Mesothelial cell of epicardium (in vitro differentiated cells): ENCODE measurements around the gene CDH23. TPM values are rescaled to one million over a fixed set of nuclear protein-coding genes. Genes with fewer than 3 reads are reported as not detected.

ENCODE experiments used
- DNase-seq, 2 experiments: peaks; one replicate each; pipeline ENCODE4 v3.0.0; 2021; ENCODE audit warnings: low spot score in 2 of 2; ENCODE audit not compliant: unreplicated experiment in 2 of 2
- H3K27ac Mint-ChIP-seq: 2 replicates; pipeline ENCODE4 v1.8.0; 2021; ENCODE audit warnings: mixed read lengths
- H3K27me3 Mint-ChIP-seq: 2 replicates; pipeline ENCODE4 v1.8.0; 2021; ENCODE audit warnings: low read depth, mixed read lengths
- H3K36me3 Mint-ChIP-seq: 2 replicates; pipeline ENCODE4 v1.8.0; 2021; ENCODE audit warnings: mixed read lengths
- H3K4me1 Mint-ChIP-seq: 2 replicates; pipeline ENCODE4 v1.8.0; 2021; ENCODE audit warnings: mixed read lengths
- H3K4me3 Mint-ChIP-seq: 2 replicates; pipeline ENCODE4 v1.8.0; 2021; ENCODE audit warnings: mild to moderate bottlenecking, moderate library complexity, mixed read lengths
- H3K9me3 Mint-ChIP-seq: 2 replicates; pipeline ENCODE4 v1.8.0; 2021; ENCODE audit warnings: mixed read lengths
- CTCF ChIP-seq: fragments of 200-600 bp; sonication (generic); IDR thresholded peaks from one replicate; pipeline ENCODE4 v1.5.0; 2021; ENCODE audit warnings: antibody characterized with exemption; ENCODE audit not compliant: unreplicated experiment
- total RNA-seq: library from RNA; stranded (reverse); gene quantifications from 3 replicates; pipeline ENCODE4 v1.2.1, GENCODE V29; 2021

Gene CDH23
- total RNA-seq, 1 donor from 2014 or later: 2.5 TPM

GRCh38 chr10:71644307-71645180 is 247.8 kb downstream of the CDH23 start:
- Mint-ChIP-seq H3K4me3 (no peak overlapping the region), H3K4me1 (peaks cover 14% of the 10 kb centered on the region), H3K9me3 (no peaks in the 10 kb centered on the region), H3K27me3 (peaks cover 3% of the 10 kb centered on the region), H3K36me3 (no peaks in the 10 kb centered on the region), H3K27ac (no peak overlapping the region)
- TF ChIP-seq CTCF: no peak
- no peak for DNase-seq

- peaks cover 3% of the 10 kb centered on the region for H3K27me3 Mint-ChIP-seq
- no peak for DNase-seq
- H3K36me3 Mint-ChIP-seq: no peaks in the 10 kb centered on the region
- no peaks in the 10 kb centered on the region for H3K9me3 Mint-ChIP-seq
- no peak overlapping the region for H3K4me3 Mint-ChIP-seq
- H3K4me1 Mint-ChIP-seq: peaks cover 12% of the 10 kb centered on the region
- TF ChIP-seq CTCF: no peak
- H3K27ac Mint-ChIP-seq: no peak overlapping the region
These were observed 248.5 kb downstream of the CDH23 start for GRCh38 chr10:71645185-71645584.

- no peak for DNase-seq
- Mint-ChIP-seq H3K27ac (no peak overlapping the region), H3K4me1 (peaks cover 12% of the 10 kb centered on the region), H3K4me3 (no peak overlapping the region), H3K36me3 (no peaks in the 10 kb centered on the region), H3K9me3 (no peaks in the 10 kb centered on the region), H3K27me3 (peaks cover 3% of the 10 kb centered on the region)
- TF ChIP-seq CTCF: no peak
These were observed 249.3 kb downstream of the CDH23 start for GRCh38 chr10:71646037-71646436.

- TF ChIP-seq CTCF: no peak
- H3K27me3 Mint-ChIP-seq: peaks cover 3% of the 10 kb centered on the region
- no peak overlapping the region for H3K4me3 Mint-ChIP-seq
- H3K9me3 Mint-ChIP-seq: no peaks in the 10 kb centered on the region
- H3K36me3 Mint-ChIP-seq: no peaks in the 10 kb centered on the region
- peaks cover 12% of the 10 kb centered on the region for H3K4me1 Mint-ChIP-seq
- no peak overlapping the region for H3K27ac Mint-ChIP-seq
- DNase-seq: no peak
These were observed 250.0 kb downstream of the CDH23 start for GRCh38 chr10:71646592-71647292.

GRCh38 chr10:71647526-71648253 is 251.0 kb downstream of the CDH23 start:
- H3K27ac Mint-ChIP-seq: no peak overlapping the region
- H3K4me1 Mint-ChIP-seq: peaks cover 12% of the 10 kb centered on the region
- TF ChIP-seq CTCF: no peak
- H3K4me3 Mint-ChIP-seq: no peak overlapping the region
- H3K27me3 Mint-ChIP-seq: peaks cover 3% of the 10 kb centered on the region
- H3K9me3 Mint-ChIP-seq: no peaks in the 10 kb centered on the region
- no peaks in the 10 kb centered on the region for H3K36me3 Mint-ChIP-seq
- DNase-seq: no peak
